ENCODE measurements around the gene TICAM2. TPM values are rescaled to one million over a fixed set of nuclear protein-coding genes. Genes with fewer than 3 reads are reported as not detected.

The TICAM2 gene
- total and polyA plus RNA-seq, 10 of the 15 experiments (the other 5 are each of a cell fraction or from before 2014, with no cell fraction given) = 0.14 to 7.0 (median 2.9) TPM

GRCh38 chr5:115634343-115635132 is 32.3 kb upstream of the TICAM2 start (continued):
- TF ChIP-seq EED (IDR thresholded peaks at IDR 0.05; ENCODE audit: low read depth) = peak; percentile 89
- peak; percentile 81 for TF ChIP-seq PAX5 (IDR thresholded peaks at IDR 0.05; ENCODE audit: borderline replicate concordance, low read depth, low read length)
- TF ChIP-seq SP1 (IDR thresholded peaks at IDR 0.05; ENCODE audit: low read depth, low read length) = peak; percentile 37
- peak; percentile 21 for TF ChIP-seq BCL3 (IDR thresholded peaks at IDR 0.05; ENCODE audit: borderline replicate concordance, insufficient read depth, low read depth, low read length, poor library complexity, severe bottlenecking)
- TF ChIP-seq TCF12 (IDR thresholded peaks at IDR 0.05; ENCODE audit: low read depth, low read length) = no peak
- 0 out of 4 replicates have a peak, but pooled peaks of 1 of the 2 experiments have one; percentile 38 for TF ChIP-seq SRF (IDR thresholded peaks at IDR 0.05; ENCODE audit: low read depth in 2 of 2, low read length in 2 of 2)
- no peak for TF ChIP-seq NR2C2 (IDR thresholded peaks at IDR 0.05; ENCODE audit: borderline replicate concordance, control insufficient read depth, insufficient read length, low read depth)
- TF ChIP-seq JUNB (IDR thresholded peaks at IDR 0.05) = no peak
- peak; percentile 56; the same call in 1 of the 2 replicates for TF ChIP-seq DPF2 (IDR thresholded peaks at IDR 0.05)
- peak; percentile 27; the same call in 1 of the 2 replicates for TF ChIP-seq GATAD2B (conservative IDR thresholded peaks at IDR 0.05; ENCODE audit: low read depth)
- 0 out of 3 replicates have a peak, but pooled peaks of 1 of the 2 experiments have one; percentile 11 for TF ChIP-seq EGR1 (IDR thresholded peaks at IDR 0.05; ENCODE audit: borderline replicate concordance in 1 of 2, low read depth in 2 of 2, low read length in 2 of 2)
- no peak for TF ChIP-seq SIX5 (IDR thresholded peaks at IDR 0.05; ENCODE audit: low read depth, low read length, severe bottlenecking)
- TF ChIP-seq POU2F2 (IDR thresholded peaks at IDR 0.05; ENCODE audit: borderline replicate concordance, low read depth, low read length) = peak; percentile 89; the same call in 1 of the 3 replicates
- TF ChIP-seq NR2F1 (conservative IDR thresholded peaks at IDR 0.05) = peak; percentile 61; the same call in 1 of the 2 replicates
- peak; percentile 84 for TF ChIP-seq IKZF2 (IDR thresholded peaks at IDR 0.05)
- TF ChIP-seq TARDBP (IDR thresholded peaks at IDR 0.05; ENCODE audit: borderline replicate concordance) = 0 out of 2 replicates have a peak, but pooled peaks have one; percentile 28
- no peak for TF ChIP-seq ASH2L (IDR thresholded peaks at IDR 0.05; ENCODE audit: borderline replicate concordance, low read depth)
- TF ChIP-seq CBFB (IDR thresholded peaks at IDR 0.05; ENCODE audit: low read depth) = peak; percentile 46; the same call in 1 of the 2 replicates
- 0 out of 4 replicates have a peak, but pooled peaks of 1 of the 2 experiments have one; percentile 26 for TF ChIP-seq BHLHE40 (IDR thresholded peaks at IDR 0.05; ENCODE audit: borderline replicate concordance in 1 of 2, low read depth in 2 of 2, low read length in 1 of 2)
- TF ChIP-seq RAD51 (IDR thresholded peaks at IDR 0.05) = no peak
- TF ChIP-seq RUNX3 (IDR thresholded peaks at IDR 0.05; ENCODE audit: low read length) = peak; percentile 91
- peak; percentile 32; the same call in 1 of the 2 replicates for TF ChIP-seq ZNF217 (IDR thresholded peaks at IDR 0.05)
- 0 out of 2 replicates have a peak, but pooled peaks have one; percentile 34 for TF ChIP-seq MLLT1 (IDR thresholded peaks at IDR 0.05)

Measured in GM12878 (cell line).